HCEC 1CT (cell line): ENCODE data around the gene NAP1L5.

Experiments
- DNase-seq: peaks from one replicate; pipeline ENCODE4 v3.0.0-alpha.2; 2017

NAP1L5 gene

DNA sequence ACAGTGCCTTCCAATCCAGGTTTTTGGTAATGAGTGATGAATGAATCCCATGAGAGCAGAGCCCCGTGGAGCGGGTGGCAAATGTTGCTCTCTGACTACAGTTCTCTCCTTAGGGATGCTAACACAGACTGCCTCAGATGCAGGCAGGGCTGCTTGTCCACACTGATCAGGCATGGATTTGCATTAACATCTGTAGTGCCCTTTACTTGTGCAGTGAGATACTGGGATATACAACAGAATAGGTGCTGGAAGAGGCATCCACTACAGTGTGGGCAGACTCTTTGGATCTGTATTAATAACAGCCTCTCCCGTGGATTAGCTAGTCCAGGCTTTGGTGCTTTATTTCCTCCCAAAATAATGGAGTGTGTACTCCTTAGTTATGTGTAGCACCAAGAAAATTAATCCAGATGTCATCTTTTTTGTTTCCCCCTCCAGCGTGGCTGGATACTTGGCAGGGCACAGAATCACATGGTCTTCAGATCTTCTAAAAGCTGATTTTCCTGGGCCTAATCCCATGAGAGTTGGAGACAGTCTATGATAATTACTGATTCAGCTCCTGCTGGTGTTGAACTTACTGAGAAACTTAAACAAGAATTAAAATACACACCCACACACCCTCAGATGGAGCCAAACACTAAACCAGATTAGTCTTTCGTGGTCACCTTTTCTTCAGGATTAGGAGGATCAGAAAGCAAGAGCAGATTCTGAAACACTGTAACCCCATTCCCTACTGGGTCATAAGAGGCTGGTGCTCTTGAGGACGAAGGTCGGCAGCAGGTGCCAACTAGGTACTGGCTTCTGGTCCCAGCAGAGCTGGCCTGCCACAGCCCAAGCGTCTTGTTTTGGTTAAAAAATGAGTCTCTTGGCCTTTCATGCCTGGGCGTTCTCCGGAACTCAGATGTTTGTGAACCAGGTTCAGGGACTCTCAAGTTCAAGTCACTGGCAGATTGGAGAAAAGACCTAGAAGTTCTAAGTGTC lies 23.1 kb upstream of the NAP1L5 start:
- DNase-seq: no peak

- no peak for DNase-seq
These were observed 21.8 kb upstream of the NAP1L5 start for GRCh38 chr4:88719381-88719780.

- no peak for DNase-seq
These were observed 20.5 kb upstream of the NAP1L5 start for GRCh38 chr4:88718098-88718497.

DNA sequence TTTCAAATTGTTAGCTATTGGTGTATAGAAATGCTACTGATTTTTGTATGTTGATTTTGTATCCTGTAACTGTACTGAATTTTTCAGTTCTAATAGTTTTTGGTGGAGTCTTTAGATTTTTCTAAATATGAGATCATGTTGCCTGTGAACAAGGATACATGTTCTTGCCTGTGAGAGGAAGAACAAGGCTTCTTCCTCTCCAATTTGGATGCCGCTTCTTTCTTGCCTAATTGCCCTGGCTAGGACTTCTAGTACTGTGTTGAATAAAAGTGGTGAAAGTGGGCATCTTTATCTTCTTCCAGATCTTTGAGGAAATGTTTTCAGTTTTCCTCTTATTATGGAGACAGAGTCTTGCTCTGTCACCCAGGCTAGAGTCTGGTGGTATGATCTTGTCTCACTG lies 16.2 kb upstream of the NAP1L5 start:
- DNase-seq: no peak

- DNase-seq: no peak
These were observed 12.4 kb upstream of the NAP1L5 start for GRCh38 chr4:88709989-88710388.

DNA sequence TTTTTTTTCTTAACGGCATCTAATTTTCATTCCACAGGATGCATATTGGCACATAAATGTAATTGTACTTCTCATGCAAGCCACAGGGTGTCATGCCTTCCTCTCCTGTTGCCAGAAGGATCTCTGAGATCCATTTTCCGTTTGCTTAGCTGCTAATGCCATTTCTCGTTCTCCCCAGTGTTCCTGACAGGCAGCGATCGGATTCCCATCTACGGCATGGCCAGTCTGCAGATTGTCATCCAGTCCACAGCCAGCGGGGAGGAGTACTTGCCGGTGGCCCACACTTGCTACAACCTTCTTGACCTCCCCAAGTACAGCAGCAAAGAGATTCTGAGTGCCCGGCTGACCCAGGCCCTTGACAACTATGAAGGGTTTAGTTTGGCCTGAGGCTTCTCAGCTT lies 8.9 kb upstream of the NAP1L5 start:
- peak; percentile 7 for DNase-seq

GRCh38 chr4:88705805-88706492 lies 8.3 kb upstream of the NAP1L5 start:
- DNase-seq: peak; percentile 1

DNA sequence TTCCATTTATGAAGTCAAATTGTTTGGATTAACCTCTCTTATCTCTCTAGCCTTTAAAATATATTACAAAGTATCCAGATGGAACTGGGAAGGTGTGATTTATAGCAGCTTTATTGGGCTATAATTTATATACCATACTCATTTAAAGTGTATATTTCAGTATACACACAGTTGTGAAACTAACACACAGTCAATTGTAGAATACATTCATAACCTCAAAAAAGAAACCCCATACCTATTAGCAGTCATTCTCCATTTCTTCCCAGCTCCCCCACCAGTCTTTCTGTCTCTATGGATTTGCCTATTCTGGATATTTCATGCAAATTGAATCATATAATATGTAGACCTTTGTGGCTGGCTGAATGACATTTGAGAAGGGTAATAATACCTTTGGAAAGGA lies 7.6 kb upstream of the NAP1L5 start:
- no peak for DNase-seq

DNA sequence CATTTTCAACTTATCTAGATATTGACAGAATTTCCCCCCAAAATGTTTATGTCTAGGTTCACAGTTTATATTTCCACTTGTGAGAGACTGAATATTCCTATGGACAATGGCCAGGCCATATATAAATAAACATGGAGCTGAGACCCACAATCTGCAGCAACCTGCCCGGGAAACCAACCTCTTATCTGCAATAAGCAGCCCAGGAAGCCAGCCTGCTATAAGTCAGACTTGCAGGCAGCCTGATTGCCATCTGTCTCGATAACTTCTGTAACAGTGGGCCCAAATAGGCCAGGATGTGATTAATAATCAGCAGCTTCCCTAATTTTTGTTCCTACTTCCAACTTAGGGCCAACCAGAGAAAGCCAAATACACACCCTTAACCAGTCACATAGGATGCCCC lies 5.2 kb upstream of the NAP1L5 start:
- DNase-seq: no peak

DNA sequence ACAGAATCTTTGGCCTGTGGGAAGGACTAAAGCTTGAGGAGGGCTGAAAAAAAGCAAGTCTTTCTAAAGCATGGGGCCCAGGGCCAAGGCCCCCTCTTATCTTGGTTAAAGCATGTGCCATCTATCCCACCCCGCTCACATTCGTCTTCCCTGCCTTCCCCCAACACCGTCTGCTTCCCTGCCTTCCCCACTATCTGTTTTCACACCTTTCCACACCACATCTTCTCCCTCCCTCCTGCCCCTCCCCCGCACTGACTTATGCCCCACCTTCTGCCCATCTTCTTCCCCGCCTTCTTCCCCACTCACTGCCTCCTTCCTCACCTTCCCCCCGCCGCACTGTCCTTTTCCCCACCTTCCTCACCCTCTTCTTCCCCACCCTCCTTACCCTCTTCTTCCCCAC lies 890 bp upstream of the NAP1L5 start:
- DNase-seq: no peak

DNA sequence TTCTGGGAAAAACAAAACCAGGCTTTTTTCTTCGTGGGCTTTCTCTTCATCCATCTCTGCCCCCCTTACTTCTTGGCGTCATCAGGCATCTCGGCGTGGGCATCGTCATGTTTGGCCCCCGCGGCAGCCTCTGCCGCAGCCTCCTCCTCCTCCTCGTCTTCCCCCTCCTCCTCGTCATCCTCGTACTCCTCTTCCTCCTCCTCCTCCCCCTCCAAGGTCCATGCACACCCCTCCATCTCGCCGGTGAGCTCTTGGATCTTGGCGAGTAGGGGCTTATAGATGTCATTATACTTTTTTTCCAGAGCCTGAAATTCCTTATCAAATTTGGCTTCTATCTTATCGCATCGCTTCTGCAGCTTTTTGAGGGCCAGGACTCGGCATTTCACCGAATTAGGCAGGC lies 488 bp downstream of the NAP1L5 start:
- peak; percentile 2 for DNase-seq

- DNase-seq: no peak
These were observed 999 bp downstream of the NAP1L5 start for GRCh38 chr4:88696630-88697029.

DNA sequence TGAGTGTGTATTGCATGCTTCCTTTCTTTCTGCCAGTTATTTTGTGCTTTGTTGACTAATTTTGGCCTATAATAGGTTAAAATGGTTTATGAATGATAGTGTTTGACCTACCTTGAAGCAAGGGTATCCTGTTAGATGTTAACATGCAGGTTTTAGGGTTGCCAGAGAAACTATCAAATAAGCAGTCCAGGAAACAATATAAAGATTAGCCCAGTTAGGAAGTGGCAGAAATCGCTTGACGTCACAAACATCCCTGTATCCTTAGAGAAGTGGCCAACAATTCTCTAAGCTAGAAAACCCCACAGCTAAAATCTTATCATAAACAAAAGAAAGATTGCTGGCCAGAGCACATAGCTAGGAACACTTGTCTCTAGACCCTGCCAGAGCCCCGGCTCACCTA lies 3.8 kb downstream of the NAP1L5 start:
- no peak for DNase-seq

DNA sequence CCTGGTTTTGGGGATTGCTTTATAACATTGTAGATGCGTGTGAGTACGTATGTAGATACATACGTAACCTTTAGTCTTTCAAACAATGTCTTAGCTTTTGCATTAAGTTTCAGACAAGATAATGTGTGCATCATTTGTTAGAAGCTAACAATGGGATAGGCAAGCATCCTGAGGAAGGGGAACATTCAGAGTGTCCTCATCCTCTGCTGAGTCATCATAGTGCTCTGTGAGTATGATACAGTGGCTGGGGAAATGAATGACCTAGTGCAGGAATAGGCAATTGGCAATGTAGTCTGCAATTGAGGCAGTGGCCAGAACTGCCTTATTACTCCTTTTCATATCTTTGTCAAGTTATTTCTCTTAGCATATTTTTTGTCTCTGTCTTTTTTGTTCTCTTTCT lies 7.3 kb downstream of the NAP1L5 start:
- peak; percentile 36 for DNase-seq

DNA sequence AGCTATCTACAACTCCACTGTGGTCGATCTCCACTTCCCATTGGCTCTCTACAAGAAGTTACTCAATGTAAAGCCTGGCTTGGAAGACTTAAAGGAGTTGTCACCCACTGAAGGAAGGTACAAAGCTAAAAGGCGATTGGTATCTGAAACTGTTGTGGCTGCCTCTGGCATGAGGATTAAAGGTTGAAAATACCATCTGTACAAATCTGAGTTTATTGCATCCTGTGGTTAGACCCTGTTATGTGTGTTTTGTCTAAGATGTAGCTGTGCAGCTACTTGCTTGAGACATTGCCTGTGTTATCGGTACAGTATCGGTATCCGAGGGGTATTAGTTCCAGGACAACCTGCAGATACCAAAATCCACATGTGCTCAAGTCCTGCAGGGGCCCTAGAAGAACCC lies 16.4 kb downstream of the NAP1L5 start:
- no peak for DNase-seq

DNA sequence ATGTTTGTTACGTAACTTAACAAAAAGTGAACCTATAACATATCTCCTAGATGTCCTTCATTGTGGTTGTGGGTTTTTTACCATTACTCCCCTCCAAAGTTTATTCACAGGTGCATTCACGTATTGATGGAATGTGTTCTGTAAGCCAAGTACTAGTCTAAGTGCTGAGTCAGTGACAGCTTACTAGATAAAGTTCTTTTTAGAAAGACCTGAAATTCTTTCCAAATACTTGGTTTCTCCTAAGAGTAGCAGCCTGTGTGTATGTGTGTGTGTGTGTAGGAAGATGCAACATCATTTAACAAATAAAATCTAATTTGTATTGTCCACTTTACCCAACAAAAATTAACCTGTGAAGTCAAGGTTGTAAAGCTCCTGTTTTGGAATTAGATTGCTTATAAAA lies 22.1 kb downstream of the NAP1L5 start:
- DNase-seq: no peak

DNA sequence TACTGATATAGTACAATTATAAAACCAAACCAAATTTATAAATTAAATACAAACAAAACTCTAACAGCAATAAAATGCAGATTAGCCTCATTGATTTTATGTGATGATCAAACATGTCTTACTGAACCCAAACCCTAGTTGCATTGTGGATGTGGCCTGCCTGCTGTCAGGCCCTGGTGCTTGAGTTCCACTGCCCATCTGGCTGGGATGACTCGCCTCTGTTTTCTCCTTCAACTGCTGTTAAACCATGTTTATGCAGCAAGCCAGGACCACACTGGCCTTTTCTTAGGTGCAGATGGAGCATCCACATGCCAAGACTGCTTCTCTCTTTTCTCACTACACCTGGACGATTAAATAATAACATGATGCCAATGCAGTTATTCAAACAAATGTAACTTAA lies 22.6 kb downstream of the NAP1L5 start:
- peak; percentile 52 for DNase-seq

DNA sequence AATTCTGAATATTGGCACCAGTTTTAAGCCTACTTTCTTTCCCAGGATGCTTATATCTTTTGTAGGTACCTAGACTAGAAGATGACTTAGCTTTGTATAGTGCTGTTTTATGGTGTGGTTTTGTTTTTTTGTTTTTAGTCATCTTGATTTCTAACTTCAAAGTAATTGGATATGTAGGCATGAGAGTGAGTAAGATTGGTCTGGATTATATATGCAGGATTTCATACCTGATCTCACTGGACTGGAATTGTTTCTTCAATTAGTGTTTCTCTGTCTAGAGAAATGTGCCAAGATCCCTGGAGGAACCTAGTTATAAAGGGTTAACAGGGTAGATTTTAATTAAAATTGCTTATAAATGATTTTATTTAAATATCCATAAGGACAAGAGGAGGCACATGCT lies 23.1 kb downstream of the NAP1L5 start:
- peak; percentile 35 for DNase-seq

DNA sequence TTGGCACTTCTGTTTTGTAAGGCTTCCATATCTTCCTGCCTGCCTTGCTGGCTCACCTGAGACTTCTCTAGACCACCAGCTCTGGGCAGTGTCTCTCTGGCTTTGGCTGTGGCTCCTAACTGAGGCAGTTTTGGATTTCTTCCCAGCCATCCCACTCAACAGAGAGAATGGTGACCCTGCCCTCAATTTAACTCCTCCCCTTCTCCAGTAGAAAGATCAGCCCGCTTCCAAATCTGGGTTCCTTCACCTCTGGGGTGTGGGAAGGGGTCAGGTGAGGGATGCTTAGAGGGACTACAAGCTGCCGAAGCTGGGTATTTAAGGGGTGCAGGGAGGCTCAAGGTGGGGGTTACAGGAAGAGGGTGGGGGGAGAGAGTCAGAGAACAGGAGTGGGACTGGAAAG lies 23.7 kb downstream of the NAP1L5 start:
- no peak for DNase-seq

- peak; percentile 11 for DNase-seq
These were observed 24.6 kb downstream of the NAP1L5 start for GRCh38 chr4:88672987-88673386.

DNA sequence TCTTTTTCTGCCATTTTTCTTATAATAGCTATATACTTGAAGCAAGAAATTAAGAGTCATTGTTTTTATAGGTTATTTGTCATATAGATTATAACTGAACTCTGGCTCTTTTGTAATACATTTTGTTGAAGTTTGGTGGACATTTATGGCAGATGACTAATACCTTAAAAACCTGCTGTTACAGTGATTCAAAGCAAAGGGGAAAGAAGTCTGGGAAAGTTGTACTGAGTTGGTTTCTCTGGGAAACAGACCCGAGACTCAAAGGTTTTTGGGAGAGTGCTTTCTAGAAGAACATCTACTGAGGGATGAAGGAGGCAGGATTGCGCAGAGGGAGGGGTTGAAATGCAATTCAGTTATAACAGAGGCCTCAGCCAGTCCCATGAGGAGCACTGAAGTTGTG lies 35.9 kb downstream of the NAP1L5 start:
- peak; percentile 83 for DNase-seq

GRCh38 chr4:88660446-88661294 lies 37.0 kb downstream of the NAP1L5 start:
- DNase-seq: peak; percentile 58

DNA sequence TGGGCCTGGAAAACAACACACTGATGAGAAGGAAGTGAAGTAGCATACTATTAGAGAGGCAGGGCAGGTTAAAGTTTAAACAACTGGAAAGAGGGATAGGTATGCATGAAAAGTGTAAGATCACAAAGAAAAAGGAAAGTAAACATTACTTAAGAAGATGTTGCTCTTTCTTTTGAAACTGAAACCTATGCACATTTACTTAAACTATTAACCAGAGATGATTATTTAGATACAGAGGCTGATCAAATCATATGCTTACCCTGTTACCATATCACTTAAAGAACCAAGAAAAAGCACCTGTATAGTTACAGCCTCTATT lies 37.8 kb downstream of the NAP1L5 start:
- DNase-seq: no peak
